ENCODE measurements around the gene AP1G2.
"Not testable (repeated sequence)": the region's sequence is repeated elsewhere in the genome, so short reads cannot be mapped to it uniquely, and the experiment has no call there.

The AP1G2 gene

DNA sequence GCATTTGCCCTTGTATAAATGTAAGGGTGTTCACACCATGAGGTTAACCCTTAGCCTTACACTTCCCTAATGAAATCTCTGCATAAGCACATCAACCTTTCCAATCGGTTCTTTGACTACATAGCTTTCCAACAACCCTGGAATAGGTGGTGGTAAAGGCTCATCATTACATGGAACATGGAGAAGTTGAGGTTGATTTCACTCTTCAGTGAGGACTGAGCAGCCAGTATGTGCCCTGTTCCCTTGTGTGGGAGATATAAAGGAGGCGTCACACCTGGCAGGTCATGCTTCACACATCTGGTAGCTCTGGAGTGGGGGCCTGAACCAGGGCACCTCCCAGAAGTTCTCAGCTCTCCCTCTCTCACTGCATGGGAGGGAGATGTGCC lies 32.7 kb upstream of the AP1G2 start:
- no peak for DNase-seq (ENCODE audit: low read depth in 1 of 2, low spot score in 1 of 2)

DNA sequence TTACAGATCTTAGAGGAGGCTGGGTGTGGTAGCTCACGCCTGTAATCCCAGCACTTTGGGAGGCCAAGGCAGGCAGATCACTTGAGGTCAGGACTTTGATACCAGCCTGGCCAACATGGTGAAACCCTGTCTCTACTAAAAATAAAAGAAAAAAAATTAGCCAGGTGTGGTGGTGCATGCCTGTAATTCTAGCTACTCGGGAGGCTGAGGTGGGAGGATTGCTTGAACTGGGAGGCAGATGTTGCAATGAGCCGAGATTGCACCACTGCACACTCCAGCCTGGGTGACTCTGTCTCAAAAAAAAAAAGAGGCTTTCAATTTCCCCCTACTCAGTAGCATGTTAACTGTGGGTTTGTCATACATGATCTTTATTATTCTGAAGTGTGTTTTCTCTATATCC lies 26.6 kb upstream of the AP1G2 start:
- DNase-seq (ENCODE audit: low read depth in 1 of 2, low spot score in 1 of 2): not testable (repeated sequence)

DNA sequence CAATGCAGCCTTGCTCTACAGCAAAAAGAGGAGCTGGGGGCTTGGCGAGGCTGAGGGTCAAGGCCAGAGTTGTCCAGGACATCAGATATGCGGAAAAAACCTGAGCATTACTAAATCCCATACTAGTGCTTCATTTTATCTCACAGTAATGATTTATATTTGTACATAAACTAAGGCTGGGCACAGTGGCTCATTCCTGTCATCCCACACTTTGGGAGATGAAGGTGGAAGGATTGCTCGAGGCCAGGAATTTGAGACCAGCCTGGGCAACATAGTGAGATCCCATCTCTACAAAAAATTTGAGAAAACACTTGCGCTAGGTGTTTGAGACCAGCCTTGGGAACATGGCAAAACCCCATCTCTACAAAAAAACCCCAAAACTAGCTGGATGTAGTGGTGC lies 22.6 kb upstream of the AP1G2 start:
- no peak for DNase-seq (ENCODE audit: low read depth in 1 of 2, low spot score in 1 of 2)

DNA sequence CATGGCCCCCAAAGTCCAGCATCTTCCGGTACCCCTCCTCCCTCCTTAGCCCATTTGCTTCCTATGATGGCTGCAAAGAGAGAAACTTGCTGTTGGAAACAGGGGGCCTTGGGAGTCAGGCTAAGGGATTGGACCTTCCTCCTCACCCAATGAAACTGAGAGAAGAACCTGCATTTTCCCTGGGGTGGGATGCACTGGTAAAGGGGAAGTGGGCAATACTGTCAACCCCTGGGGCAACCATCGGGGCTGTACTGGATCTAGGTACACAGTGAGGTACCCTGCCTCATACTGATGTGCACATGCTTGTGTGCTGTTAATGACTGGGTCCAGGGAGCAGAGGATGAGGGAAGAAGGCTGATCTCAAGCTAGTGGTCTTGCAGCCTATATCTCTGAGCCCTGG lies 22.0 kb upstream of the AP1G2 start:
- no peak for DNase-seq (ENCODE audit: low read depth in 1 of 2, low spot score in 1 of 2)

DNA sequence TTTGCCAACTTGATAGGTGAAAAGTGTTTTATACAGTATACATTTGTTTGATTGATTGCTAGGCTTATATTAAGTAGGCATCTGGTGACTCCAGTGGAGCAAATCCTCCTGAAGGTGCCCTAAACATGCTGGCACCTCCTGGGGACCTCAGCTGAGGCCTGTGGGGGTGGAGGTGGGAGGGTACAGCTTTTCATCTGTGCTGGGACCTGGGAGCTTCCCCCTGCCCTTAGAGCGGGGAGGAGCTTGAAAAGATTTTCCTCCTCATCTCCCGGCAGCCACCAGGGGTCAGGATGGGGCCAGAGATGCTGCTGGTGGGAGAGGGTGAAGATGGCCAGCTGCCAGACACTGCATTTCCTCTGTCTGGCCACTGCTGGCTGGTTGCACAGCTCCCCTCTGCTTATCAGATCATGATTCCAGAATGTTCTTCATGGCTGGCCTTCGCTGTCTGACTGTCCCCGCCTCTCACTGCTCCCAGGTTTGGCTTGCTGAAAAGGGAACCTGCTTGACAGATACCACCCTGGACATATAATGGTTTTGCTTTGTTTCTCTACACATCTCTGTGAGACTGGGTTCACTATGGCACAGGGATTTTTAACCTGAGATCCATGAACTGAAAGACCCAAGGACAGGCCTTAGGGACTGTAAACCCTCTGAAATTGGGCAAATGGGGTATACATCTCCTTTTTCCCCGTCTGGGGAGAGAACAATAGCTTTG lies 21.4 kb upstream of the AP1G2 start:
- peak; percentile 60 to 66 for DNase-seq (ENCODE audit: low read depth in 1 of 2, low spot score in 1 of 2)

DNA sequence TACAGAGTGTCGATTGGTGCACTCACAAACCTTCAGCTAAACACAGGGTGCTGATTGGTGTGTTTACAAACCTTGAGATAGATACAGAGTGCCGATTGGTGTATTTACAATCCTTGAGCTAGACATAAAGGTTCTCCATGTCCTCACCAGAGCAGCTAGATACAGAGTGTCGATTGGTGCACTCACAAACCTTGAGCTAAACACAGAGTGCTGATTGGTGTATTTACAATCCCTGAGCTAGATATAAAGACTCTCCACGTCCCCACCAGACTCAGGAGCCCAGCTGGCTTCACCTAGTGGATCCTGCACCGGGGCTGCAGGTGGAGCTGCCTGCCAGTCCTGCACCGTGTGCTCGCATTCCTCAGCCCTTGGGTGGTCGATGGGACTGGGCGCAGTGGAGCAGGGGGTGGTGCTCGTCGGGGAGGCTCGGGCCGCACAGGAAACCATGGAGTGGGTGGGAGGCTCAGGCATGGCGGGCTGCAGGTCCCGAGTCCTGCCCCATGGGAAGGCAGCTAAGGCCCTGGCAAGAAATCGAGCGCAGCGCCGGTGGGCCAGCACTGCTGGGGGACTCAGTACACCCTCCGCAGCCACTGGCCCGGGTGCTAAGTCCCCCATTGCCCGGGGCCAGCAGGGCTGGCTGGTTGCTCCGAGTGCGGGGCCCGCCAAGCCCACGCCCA lies 17.1 kb upstream of the AP1G2 start:
- DNase-seq (ENCODE audit: low read depth in 1 of 2, low spot score in 1 of 2): not testable (repeated sequence)

DNA sequence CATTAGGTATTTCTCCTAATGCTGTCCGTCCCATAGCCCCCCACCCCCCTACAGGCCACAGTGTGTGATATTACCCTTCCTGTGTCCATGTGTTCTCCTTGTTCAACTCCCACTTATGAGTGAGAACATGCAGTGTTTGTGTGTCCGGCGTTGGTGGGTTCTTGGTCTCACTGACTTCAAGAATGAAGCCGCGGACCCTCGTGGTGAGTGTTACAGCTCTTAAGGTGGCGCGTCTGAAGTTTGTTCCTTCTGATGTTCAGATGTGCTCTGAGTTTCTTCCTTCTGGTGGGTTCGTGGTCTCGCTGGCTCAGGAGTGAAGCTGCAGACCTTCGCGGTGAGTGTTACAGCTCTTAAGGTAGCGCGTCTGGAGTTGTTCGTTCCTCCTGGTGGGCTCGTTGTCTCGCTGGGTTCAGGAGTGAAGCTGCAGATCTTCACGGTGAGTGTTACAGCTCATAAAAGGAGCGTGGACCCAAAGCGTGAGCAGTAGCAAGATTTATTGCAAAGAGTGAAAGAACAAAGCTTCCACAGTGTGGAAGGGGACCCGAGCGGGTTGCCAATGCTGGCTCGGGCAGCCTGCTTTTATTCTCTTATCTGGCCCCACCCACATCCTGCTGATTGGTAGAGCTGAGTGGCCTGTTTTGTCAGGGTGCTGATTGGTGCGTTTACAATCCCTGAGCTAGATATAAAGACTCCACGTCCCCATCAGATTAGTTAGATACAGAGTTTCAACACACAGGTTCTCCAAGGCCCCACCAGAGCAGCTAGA lies 16.4 kb upstream of the AP1G2 start:
- not testable (repeated sequence) for DNase-seq (ENCODE audit: low read depth in 1 of 2, low spot score in 1 of 2)

DNA sequence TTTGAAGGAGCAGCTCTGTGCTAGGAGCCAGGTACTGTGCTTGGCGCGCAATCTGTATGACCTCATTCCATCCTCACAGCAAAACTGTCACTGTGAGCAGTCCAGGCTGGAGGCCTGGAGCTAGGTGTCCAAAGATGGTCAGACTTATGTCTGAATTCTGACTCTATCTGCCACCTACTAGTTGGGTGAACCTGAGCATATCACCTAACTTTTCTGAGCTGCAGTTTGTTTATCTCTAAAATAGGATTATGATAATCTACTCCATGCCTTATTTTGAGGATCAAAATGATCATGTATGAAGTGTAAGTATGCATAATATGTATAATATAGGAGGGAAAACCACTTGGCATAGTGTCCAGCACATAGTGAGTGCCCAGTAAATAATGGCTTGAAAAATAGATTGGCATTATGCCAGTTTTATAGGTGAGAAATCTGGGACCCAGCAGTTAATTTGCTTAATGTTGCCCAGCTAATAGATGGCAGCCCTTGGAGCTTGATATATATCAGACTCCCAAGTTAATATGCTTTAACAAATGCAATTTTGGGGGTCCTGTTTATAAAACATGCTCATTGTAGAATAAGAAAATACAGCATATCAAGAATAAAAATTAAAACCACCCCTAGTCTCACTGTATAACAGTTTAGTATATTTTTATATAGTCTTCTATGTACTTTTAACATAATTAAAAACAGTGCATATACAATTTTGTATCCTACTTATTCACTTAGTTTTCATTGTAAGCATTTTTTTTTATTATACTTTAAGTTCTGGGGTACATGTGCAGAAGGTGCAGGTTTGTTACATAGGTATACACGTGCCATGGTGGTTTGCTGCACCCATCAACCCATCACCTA lies 15.5 kb upstream of the AP1G2 start:
- DNase-seq (ENCODE audit: low read depth in 1 of 2, low spot score in 1 of 2): no peak

DNA sequence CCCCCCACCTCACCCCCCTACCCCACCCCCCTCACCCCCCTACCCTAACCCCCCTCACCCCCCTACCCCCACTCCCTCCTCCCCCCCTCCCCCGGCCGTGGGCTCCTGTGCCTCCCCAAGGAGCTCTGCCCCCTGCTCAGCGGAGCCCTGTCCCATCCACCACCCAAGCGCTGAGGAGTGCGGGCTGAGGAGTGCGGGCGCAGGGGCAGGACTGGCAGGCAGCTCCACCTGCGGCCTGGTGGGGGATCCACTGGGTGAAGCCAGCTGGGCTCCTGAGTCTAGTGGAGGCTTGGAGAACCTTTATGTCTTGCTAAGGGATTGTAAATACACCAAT lies 13.3 kb upstream of the AP1G2 start:
- DNase-seq (ENCODE audit: low read depth in 1 of 2, low spot score in 1 of 2): no peak

DNA sequence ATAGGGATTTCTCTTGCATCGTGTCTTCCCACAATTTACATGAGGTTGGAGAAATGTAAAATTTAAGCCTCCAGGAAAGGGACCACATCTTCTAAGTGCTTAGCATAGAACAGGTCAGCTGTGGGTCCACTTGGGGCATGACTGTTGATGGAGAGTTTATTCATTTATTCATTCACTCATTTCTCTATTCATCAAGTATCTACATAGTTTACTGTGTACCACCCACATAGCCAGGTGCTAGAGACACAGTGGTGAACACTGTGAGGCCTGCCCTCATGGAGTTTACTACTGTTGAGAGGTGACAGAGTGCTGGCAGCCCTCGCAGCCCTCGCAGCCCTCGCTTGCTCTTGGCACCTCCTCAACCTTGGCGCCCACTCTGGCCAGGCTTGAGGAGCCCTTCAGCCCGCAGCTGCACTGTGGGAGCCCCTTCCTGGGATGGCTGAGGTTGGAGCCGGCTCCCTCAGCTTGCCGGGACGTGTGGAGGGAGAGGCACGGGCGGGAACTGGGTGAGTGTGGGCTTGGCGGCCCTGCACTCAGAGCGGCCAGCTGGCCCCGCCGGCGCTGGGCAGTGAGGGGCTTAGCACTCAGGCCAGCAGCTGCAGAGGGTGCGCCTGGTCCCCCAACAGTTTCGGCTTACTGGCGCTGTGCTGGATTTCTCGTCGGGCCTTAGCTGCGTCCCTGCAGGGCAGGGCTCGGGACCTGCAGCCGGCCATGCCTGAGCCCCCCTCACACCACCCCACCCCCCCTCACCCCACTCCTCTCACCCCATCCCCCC lies 12.7 kb upstream of the AP1G2 start:
- no peak for DNase-seq (ENCODE audit: low read depth in 1 of 2, low spot score in 1 of 2)

DNA sequence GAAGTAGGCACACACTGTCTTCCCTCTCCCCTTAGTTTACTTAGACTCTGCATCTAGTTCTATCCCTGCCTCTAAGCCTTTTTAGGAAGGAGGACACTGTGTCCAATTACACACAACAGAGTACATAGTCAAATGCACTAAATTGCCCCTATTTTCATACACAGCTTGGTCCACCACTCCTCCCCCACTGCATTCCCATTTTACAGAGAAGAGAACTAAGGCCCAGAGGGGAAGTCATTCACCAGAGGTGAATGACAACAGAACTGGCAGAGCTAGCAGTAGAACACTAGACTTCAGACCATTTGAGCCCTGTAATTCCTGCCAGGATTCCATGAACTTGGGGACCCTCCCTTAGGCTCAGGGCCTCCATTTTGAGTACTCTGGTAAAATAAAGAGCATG lies 12.1 kb upstream of the AP1G2 start:
- no peak for DNase-seq (ENCODE audit: low read depth in 1 of 2, low spot score in 1 of 2)

DNA sequence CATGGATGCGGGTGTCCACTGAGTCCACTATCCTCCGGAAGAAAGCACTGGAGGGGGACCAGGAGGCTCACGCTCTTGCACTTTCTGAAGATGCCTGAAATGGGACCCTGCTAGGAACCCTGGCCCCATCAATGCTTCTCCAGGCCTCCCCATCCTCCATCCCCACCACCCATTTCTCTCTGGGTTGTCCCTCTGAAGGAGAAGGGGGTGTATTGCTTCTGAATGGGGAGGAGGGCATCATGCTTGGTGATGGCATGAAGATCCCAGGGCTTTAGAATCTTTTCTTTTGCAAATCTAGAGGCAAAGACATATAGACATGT lies 11.7 kb upstream of the AP1G2 start:
- DNase-seq (ENCODE audit: low read depth in 1 of 2, low spot score in 1 of 2): no peak

DNA sequence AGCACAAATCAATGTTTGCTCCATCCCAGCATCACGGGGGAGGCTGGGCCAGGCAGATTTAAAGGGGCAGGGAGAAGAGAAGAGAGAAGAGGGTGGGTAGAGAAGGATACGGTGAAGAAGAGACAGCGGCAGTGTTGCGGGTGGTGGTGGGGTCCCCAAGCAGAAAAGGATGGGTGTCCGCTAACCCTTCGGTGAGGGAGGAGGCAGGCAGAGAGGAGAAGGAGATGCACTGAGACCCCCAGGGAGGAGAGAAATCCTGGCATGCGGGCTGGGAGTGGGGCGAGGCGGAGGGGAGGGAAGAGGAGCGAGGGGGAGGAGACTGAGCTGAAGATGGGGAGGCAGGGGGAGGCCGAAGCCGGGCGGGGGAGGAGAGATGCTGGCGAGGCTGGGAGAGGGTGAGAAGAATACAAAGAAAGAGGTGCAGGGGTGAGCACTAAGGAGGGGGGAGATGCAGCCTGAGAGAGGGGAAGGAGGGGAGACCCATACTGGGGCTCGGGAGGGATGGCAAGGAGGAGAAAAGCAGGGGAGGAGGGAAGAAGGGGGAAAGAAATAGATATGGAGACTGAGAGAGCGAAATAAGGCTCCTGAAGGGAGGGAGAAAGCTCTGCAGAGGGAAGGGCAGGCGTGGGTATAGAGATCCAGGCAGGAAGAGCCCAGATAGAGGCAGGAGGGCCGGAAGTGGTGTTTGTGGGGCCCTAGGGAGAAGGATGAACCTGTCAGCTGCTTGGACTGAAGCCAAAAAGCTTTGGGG lies 11.1 kb upstream of the AP1G2 start, which contains the start of gene JPH4:
Gene JPH4 (minus strand): TSS at position 231 of the 751 bp plus-strand sequence. CDS start 1,337 bp downstream, outside the sequence.
- DNase-seq (ENCODE audit: low read depth in 1 of 2, low spot score in 1 of 2): no peak

DNA sequence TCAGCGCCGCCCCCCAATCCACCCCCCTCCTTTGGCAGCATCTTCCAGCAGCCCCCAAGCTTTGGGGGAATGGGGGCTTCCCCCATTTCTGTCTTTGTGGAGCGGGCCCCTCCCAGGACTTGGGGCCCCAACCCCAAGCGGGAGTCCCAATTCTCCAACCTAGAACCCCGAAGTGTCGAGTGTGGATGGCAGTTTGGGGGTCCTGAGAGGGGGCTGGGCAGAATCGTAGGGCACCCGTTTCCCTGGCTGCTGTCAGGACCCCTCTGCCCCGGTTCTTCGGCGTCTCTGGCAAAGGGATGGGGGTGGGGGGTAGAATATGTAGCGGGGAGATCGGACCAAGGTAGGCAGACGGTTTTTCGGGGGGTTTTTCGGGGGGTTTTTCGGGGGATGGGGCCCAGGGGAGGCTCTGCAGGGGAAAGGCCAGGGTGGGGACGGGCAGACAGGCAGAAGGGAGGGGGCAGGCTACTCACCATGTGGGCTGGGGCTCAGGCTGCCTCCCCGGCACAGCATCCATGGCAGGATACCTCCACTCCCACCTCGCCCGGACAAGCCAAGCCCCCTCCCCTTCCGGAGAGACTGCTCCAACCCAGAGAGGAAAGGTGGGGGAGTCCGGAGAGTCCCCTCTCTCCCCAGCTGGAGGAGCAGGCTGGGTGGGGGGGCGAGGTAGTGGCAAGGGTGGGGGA lies 10.3 kb upstream of the AP1G2 start:
- no peak for DNase-seq (ENCODE audit: low read depth in 1 of 2, low spot score in 1 of 2)

DNA sequence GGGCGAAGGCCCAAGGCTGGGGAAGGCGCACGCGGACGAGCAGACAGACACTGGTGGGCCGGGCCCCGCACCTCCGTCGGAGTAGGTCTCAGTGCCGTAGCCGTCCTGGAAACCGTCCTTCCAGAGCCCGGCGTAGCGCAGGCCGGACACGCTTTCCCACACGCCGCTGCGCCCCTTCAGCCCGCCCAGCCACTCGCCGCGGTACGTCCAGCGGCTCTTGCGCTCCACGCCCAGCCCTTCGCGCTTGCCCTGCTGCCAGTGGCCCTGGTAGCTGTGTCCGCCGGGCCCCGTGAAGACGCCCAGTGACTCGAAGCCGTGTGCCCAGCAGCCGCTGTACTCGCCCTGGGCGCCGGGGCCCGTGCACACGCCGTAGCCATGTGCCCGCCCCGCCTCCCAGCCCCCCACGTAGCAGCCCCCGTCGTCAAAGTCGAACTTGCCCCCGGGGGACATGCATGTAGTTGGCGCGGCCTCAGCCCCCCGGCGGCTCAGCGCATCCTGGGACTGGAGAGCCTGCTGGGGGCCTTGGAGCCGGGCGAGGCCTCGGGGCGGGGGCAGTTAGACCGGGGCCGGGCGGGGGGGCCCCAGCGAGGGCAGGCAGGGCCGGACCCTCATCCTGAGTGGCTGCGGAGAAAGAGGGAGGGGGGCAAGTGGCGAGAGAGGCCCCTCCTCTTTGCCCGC lies 9.6 kb upstream of the AP1G2 start:
- DNase-seq (ENCODE audit: low read depth in 1 of 2, low spot score in 1 of 2): no peak

DNA sequence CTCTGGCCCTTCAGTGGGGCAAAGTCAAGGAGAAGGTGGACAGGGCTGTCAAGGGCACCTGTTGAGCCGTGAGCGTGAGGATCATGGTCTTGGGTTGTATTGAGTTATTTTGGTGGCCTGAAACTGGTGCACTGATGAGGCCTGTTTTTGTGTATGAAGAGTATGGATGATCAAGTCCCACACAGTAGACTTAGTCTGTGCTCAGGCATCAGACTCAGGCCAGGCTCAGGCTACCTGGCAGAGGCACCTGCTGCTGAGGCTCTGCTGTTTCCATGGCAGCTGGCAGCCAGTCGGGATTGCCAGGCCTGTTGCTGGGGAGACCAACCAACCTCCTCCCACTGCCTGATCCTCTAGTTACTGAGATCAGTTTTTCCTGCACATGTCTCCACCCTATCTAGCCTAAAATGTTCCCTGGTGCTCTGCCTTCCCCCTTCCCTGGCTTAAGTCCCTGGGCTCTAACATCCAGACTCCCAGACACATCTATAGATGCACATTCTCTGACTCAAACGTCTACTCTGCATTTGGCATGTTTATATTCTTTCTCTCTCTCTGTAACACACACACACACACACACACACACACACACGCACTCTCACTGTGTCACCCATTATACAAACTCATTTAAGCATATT lies 5.9 kb upstream of the AP1G2 start:
- no peak for DNase-seq (ENCODE audit: low read depth in 1 of 2, low spot score in 1 of 2)

DNA sequence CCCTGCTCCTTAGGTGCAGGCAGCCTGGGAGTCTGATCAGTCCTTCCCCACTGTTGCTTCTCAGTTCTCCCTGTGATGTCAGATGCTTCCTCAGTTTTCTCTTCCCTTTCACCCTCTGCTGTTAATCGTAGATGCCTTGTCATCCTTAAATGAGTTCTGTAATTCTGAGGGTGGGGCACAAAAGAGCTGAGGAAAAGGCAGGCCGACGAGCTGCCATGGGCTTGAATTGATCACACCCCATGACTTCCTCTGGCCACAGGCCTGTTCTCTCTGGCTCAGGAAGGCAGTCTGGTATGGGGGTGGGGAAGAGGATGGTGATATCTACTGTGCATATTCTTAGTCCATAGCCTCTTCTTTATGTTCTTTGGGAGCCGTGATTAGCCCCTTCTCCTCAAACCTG lies 5.2 kb upstream of the AP1G2 start:
- DNase-seq (ENCODE audit: low read depth in 1 of 2, low spot score in 1 of 2): no peak

DNA sequence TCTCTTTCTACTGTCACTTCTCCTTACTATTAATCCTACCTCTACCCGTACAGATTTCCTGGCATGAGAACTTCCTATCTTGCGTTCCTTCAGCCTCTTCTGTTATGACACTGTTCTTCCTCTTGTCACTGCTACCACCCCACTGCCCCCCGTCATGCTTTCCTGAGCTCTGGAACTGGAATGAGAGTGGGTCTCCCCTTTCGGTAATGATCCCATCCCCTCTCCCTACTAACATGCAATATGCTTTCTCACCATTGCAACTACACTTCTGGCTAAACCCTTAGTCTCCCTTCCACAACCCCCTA lies 4.9 kb upstream of the AP1G2 start:
- DNase-seq (ENCODE audit: low read depth in 1 of 2, low spot score in 1 of 2): no peak

Data from stimulated activated CD4-positive, alpha-beta T cell treated with anti-CD3 and anti-CD28 coated beads, Interleukin-15, amount 100 ng/mL, for 1 hour (primary cell).